GM19463 (cell line): ENCODE results near the gene TRAK2.

Experiments used
- ATAC-seq: cut with Tn5 transposase; IDR thresholded peaks from one replicate; pipeline ENCODE4 v1.9.1; 2021; ENCODE audit warnings: mild to moderate bottlenecking, moderate library complexity; ENCODE audit not compliant: unreplicated experiment

TRAK2 gene

DNA sequence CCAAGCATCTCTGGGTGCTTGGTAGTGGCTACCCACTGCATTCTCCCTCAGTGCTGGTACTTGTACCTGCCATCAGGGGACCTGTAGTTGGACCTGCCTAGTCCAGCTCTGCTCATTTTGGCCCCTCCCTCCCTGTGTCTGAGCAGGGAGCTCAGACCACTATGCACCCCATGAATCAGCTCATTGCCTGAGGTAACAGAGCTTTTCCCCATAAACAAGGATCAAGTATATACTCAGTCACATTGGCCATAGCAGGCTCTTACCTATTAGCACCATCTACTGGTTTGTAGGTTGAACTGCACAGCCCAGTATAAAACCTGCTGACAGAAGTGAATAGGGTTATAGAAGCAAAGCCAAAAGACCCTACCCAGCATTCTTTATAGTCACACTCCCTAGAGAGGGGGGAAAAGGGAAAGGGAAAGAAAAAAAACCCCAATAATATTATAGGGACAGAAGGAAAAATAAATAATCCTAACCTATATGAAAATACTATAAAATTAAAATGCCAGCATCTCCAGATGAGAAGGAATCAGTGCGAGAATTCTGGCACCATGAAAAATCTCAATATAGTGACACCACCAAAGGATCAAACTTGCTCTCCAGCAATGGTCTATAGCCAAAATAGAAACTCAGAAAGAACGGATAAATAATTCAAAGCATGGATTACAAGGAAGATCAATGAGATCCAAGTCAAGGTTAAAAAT is 87.2 kb downstream of the TRAK2 start:
- ATAC-seq = no peak

DNA sequence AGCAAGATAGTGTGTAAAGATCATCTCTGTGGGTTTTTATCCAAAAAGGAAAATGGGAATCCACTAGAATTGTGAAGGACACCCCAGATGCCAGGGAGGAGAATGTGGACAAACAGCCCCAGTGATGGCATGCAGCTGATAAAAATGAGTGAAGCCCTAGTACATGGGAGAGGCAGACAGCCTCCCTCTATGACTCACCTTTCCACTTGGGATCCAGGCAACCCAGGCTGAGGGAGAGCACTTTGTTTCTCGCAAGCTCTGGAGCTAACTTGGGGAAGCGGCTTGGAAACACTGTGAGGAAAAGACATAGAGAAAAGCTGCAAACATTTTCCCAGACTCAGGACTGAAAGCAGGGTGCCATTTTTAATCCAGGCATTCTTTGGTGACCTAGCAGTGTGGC is 88.9 kb downstream of the TRAK2 start:
- ATAC-seq = no peak

DNA sequence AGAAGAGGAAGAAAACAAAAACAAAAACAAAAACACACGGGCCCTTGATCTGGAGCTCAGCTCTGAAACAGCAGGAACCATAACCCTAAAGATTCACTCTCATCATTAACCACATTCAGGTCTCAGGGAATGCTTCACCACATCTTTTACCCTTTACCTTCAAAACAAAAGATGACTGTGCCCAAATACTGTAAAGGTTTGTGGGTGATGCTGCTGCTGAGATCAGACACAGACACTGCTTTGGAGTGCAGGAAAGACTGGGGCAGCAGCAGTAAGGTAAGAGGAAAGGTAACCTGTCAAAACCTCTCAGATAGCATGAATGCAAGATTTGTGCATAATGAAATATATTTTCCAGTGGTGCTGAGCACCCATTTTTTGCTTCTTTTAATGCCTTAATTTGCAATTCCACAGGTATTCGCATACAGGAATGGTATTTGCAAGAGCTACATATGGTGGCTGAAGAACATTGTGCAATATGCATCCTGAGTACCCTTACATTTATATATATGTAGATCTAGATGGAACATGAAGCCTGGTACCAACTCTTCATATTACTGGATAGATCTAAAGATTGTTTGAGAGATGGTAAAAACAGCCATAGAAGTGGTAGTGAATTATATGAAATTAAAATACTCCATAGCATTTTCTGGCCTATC is 90.1 kb downstream of the TRAK2 start:
- ATAC-seq = no peak

DNA sequence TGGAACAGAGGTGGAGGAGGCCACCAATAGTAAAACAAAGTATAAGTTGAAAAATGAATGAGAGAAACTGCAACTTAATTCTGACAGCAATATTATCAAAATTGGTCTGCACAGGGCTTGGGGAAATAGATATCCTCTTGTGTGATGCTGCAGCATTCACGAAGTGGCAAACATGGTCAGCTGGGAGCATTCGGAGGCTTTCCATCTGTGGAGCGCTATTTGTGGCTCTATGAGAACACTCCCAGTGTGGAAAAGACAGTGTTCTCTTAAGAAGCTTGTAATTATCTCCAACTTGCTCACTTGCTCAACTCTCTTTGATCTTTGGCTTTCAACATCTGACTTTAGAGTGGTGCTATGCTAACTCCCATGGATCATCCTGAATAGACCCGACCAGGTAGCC is 91.0 kb downstream of the TRAK2 start:
- no peak for ATAC-seq

DNA sequence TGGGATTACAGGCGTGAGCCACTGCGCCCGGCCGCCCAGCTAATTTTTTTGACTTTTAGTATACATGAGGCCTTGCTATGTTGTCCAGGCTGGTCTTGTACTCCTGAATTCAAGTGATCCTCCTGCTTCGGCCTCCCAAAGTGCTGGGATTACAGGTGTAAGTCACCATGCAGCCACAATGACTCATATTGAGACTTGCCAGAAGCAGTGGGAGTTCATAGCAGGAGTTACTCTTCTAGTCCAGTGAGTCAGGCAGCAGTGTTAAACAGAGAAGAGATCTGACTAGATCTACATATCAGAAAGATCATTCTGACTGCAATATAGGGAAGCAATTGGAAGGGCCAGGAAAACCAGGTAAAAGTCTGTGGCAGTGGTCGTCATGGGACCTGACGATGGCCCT is 92.6 kb downstream of the TRAK2 start:
- no peak for ATAC-seq

DNA sequence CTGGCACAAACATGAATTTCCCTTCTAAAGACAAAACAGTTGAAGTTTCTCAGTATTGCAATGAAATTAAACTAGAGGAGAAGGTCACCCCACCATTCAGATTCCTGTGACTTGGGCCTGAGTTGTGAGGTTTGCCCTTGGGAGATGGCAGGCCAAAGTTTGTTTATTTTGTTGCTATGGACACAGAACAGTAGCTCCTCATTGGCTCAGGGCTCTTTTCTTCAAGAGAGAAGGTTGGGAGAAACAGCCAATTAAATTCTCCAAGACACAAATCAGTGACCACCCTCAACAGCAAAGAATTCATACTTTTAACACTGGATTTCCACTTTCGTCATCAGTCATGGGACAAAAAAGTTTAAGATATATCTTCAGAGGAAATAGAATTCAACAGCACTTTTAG is 94.0 kb downstream of the TRAK2 start, which contains the start of gene FLACC1:
TSS of gene FLACC1 (minus strand) at position 125 of the 400 bp plus-strand sequence. CDS start 5,941 bp downstream, outside the sequence.
- ATAC-seq = no peak

DNA sequence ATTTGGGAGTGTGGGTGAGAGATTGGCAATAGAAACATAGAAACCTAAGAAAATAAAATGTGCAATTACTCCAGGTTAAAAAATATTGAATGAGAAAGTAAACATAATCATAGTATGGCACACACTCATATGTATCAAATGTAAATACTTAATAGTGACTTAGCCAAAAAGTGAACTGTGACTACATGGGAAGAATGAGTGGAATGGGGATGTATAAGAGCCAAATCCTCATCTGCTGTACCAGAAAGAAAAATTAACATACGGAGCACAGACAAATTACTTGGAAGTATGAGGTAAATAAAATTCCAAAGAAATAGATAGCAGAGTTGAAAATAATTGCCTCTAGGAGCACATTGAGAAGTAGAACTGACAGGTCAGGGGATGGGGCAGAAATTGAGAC is 98.1 kb downstream of the TRAK2 start:
- no peak for ATAC-seq

DNA sequence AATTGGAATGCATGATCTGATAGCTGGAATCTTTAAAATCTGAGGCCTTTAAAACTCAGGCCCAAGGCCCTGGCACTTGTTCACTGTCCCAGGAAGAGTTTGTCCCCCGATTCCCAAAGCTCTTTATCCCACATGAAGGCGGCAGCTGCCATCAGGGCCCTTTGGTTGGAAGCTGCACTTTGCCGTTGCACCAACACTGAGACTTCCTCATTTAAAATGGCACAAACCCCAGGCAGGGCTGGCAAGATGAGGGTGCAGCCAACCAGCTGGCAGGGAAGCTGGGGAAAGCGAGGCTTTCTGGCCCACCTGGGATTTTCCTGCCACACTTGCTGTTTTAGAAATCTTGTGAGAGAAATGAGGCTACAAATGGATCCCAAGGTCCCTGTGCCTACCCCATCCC is 100.4 kb downstream of the TRAK2 start:
- ATAC-seq = no peak

DNA sequence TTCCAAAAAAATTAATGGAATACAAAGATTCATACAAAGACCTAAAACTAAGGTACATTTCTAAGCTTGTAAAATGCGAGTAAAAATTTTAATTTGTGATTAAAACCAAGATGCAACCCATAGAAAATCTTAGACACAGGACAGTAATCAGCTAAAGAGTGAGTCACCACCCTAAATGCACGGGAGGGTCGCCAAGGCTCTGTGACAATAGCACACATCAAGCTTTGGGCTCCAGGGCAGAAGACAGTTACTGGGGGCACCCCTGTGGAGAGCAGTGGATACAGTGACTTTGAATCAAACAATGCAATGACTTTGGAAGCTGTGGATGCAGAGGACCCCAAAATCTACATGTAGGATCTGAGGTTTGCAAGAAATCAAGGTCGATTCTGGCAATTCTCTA is 101.7 kb downstream of the TRAK2 start:
- no peak for ATAC-seq

DNA sequence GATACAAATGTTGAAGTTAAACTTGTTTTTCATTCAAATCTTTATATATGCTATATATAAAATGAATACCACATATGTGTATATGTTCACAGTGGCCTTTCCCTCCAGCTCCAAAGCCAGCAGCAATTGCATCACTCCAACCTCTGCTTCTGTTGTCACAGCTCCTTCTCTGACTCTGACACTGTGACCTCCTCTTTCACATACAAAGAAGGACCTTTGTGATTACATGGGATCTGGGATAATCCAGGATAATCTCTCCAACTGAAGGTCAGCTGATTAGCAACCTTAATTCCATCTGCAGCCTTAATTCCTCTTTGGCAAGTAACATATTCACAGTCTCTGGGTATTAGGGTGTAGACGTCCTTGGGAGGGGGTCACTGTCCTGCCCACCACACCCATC is 102.5 kb downstream of the TRAK2 start:
- ATAC-seq = no peak

DNA sequence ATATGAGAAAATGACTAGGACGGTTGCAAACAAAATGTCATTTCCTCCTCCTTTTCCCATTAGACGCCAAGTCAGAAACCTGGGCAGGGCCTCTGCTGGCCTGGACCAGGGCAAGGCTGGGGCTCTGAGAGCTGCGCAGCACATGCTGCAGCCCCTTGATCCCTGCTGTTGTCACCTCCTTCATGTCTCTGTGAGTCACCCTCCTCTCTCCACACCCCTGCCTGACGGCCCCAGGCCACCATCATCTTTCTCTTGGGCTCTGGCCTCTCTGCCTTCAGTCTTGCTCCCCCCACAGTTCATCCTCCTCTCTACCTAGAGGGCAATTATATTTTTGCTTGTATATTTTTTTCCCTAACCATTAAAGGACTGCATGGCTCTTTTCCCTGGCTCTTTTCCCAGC is 104.1 kb downstream of the TRAK2 start:
- no peak for ATAC-seq

DNA sequence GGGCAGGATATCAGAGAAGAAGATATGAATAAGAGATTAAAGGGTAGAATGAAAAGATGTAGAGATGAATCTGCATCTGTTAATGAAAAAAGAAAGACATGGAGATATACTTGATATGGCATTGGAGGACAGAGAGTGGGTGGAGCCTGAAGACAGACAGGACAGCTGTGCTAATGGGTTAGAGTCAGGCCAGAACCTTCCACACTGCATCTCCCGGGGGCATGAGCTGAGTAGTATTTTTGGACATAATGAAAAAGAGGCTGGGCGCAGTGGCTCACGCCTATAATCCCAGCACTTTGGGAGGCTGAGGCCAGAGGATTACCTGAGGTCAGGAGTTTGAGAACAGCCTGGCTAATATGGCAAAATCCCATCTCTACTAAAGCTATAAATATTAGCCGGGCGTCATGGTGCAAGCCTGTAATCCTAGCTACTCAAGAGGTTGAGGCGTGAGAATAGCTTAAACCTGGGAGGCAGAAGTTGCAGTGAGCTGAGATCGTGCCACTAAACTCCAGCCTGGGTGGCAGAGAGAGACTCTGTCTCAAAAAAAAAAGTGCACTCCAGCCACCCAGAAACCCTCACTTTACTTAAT is 105.5 kb downstream of the TRAK2 start:
- ATAC-seq = no peak

DNA sequence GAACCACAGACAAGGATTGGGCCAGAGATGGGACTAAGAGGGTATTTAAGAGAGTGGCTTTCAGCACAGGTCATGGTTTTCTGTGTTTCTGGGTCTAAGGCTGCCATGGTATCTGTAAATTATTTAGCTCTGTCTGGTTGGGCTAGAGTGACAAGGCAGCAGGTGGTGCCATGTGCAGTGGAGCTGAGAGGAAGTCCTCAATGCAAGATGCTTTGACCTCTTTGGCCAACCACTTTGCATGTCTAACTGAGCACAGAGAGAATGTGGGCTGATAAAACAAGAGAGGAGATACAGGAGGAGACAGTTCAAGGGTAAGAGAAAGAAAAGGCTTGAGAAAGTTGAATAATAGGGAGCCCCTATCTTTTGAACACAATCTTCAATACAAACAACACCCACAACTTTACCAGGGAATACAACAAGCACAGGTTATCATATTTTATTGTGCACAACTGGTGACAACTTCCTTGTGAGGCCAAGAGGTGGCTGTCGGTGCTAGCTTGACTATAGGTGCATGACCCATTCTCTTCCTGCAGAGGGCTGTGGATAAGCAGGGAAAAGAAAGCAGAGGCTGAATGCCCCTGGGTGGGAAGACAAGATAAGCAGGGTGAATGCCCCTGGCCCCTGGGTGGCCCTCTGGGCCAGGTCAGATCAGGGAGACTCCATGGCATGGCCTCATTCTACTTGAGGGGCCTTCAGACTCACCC is 106.4 kb downstream of the TRAK2 start:
- ATAC-seq = peak; percentile 95

DNA sequence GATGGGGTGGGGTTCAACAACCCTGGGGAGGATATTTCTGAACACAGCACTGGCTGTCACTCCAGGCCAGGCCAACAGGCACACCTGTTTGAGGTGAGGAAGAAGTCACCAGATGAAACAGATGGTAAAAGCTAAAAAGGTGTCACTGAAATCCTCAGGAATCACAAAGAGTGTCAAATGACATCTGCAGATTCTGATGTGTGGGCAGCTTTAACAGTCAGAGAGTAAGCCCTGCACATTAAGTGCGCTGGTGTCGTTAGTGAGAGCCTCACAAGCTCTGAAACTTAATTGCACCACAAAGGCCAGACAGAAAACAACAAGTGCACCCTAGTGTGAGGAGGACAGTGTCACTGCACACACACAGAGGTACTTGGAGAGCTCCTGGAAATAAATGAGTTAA is 107.7 kb downstream of the TRAK2 start:
- no peak for ATAC-seq

DNA sequence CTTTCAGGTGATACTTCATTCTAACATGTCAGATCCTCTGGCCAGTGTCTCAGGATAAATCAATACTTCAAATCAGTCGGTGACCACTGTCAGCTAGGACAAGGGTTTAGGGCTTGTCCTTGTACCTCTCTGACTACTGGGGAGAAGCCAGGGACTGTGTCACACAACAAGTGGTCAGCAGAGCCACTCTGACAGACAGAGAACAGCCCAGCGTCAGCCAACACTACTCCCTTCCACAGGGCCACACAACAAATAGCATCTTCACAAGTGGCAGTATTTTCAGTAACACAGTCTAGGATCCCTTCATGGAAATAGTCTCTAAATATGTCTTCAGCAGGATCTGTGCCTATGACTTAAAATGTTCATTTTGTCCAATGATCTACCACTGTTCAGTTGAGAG is 108.3 kb downstream of the TRAK2 start:
- ATAC-seq = no peak

DNA sequence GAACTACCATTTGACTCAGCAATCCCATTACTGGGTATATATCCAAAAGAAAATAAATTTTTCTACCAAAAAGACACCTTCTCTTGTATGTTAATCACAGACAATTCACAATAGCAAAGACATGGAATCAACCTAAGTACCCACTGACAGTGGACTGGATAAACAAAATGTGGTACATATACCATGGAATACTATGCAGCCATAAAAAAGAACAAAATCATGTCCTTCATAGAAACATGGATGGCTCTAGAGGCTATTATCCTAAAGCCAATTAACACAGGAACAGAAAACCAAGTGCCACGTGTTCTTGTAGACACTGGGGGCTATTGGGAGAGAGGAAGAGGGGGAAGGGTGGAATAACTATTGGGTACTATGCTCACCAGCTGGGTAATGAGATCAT is 121.8 kb downstream of the TRAK2 start:
- no peak for ATAC-seq

DNA sequence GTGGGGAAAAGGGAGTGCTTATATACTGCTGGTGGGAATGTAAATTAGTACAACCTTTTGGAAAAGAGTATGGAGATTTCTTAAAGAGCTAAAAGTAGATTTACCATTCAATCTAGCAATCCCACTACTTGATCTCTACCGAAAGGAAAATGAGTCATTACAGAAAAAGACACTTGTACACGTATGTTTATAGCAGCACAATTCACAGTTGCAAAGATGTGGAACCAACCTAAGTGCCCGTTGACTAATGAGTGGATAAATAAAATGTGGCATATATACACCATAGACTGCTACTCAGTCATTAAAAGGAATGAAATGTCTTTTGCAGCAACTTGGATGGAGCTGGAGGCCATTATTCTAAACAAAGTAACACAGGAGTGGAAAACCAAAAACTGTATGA is 123.6 kb downstream of the TRAK2 start:
- no peak for ATAC-seq
